Osteoblast (primary cell): ENCODE results near the gene OPN5. TPM values are rescaled to one million over a fixed set of nuclear protein-coding genes. Genes with fewer than 3 reads are reported as not detected.

Source experiments
- DNase-seq: peaks from one replicate; pipeline ENCODE4 v3.0.0; 2011; ENCODE audit warnings: low spot score, mixed read lengths; ENCODE audit not compliant: insufficient read length; ENCODE audit errors: missing footprints
- H2AFZ ChIP-seq: 2 replicates; pipeline ENCODE4 v1.6.0; 2011; ENCODE audit warnings: mild to moderate bottlenecking, low read length
- H3K27ac ChIP-seq: 2 replicates; pipeline ENCODE4 v1.5.1; 2011; ENCODE audit warnings: mild to moderate bottlenecking, low read depth, low read length, moderate library complexity
- H3K27me3 ChIP-seq: 2 replicates; pipeline ENCODE4 v1.6.0; 2012; ENCODE audit warnings: mild to moderate bottlenecking, control low read depth, inconsistent platforms, low read length, moderate library complexity; ENCODE audit not compliant: insufficient read depth
- H3K36me3 ChIP-seq: 2 replicates; pipeline ENCODE4 v1.5.1; 2011; ENCODE audit warnings: mild to moderate bottlenecking, low read length, control low read depth, moderate library complexity; ENCODE audit not compliant: insufficient read depth
- H3K4me1 ChIP-seq: 2 replicates; pipeline ENCODE4 v1.5.1; 2011; ENCODE audit warnings: mild to moderate bottlenecking, low read length, control low read depth, moderate library complexity; ENCODE audit not compliant: insufficient read depth
- H3K4me2 ChIP-seq: 2 replicates; pipeline ENCODE4 v1.6.0; 2011; ENCODE audit warnings: mild to moderate bottlenecking, low read length; ENCODE audit not compliant: insufficient read depth
- H3K4me3 ChIP-seq: fragments of 200-600 bp; sonication (generic); 3 replicates; pipeline ENCODE4 v1.5.1; 2012; ENCODE audit warnings: mild to moderate bottlenecking, low read length, inconsistent platforms; ENCODE audit not compliant: insufficient read depth
- H3K79me2 ChIP-seq: 2 replicates; pipeline ENCODE4 v1.6.0; 2012; ENCODE audit warnings: mild to moderate bottlenecking, low read length, control low read depth, inconsistent platforms; ENCODE audit not compliant: insufficient read depth
- H3K9me3 ChIP-seq: 2 replicates; pipeline ENCODE4 v1.5.1; 2011; ENCODE audit warnings: low read depth, low read length, control low read depth
- H4K20me1 ChIP-seq: 2 replicates; pipeline ENCODE4 v1.6.0; 2012; ENCODE audit warnings: mild to moderate bottlenecking, low read length, control low read depth; ENCODE audit not compliant: insufficient read depth
- CTCF ChIP-seq: IDR thresholded peaks from 2 replicates; pipeline ENCODE4 v1.5.1; 2011; ENCODE audit warnings: mild to moderate bottlenecking, low read depth, low read length, moderate library complexity; ENCODE audit errors: extremely low read depth
- total RNA-seq: library from RNA; depleted of rRNA; stranded (reverse); fragments of >200 nt; gene quantifications from 2 replicates; pipeline ENCODE4 v1.2.3, GENCODE V29; 2012

The OPN5 gene
- total RNA-seq, 1 donor, result under 0.01 TPM

DNA sequence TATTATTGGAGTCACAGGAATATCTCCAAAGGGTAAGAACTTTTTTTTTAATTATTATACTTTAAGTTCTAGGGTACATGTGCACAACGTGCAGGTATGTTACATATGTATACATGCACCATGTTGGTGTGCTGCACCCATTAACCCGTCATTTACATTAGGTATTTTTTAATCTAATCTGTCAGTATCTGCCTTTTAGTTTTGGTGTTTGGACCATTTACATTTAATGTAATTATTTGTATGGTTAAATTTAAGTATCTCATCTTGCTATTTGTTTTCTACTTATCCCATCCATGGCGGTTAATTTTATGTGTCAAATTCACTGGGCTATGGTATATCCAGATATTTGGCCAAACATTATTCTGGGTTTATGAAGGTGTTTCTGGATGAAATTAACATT lies 15.4 kb upstream of the OPN5 start:
- TF ChIP-seq CTCF, result no peak
- Histone ChIP-seq H3K79me2 (no peaks in the 10 kb centered on the region), H4K20me1 (no peaks in the 10 kb centered on the region), H3K4me2 (no peak overlapping the region), H3K4me3 (no peak overlapping the region), H3K4me1 (no peaks in the 10 kb centered on the region), H3K27me3 (no peaks in the 10 kb centered on the region), H3K27ac (no peak overlapping the region), H2AFZ (no peak overlapping the region), H3K36me3 (no peaks in the 10 kb centered on the region), H3K9me3 (no peaks in the 10 kb centered on the region)
- DNase-seq, result no peak

DNA sequence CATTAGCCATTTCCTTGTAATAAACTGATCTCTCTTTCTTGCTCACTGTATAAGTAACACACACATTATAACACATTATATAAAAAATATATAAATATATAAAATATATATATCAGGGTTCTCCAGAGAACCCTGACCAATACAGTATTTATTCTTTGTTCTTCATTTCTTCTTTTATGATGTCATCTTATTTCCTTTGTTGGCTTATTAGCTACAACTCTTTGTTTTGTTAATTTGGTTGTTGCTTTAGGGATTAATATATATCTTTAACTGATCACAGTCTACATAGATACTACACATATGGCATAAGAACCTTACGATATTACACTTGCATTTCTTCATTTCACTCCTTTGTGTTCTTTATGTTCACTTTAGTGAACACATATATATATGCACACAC lies 14.7 kb upstream of the OPN5 start:
- H3K36me3 ChIP-seq, result no peaks in the 10 kb centered on the region
- no peak overlapping the region for H3K4me2 ChIP-seq
- no peak overlapping the region for H3K4me3 ChIP-seq
- H3K27me3 ChIP-seq, result no peaks in the 10 kb centered on the region
- H3K79me2 ChIP-seq, result no peaks in the 10 kb centered on the region
- no peak overlapping the region for H2AFZ ChIP-seq
- no peak overlapping the region for H3K27ac ChIP-seq
- no peak for DNase-seq
- no peaks in the 10 kb centered on the region for H4K20me1 ChIP-seq
- no peak for TF ChIP-seq CTCF
- H3K9me3 ChIP-seq, result no peaks in the 10 kb centered on the region
- no peaks in the 10 kb centered on the region for H3K4me1 ChIP-seq

DNA sequence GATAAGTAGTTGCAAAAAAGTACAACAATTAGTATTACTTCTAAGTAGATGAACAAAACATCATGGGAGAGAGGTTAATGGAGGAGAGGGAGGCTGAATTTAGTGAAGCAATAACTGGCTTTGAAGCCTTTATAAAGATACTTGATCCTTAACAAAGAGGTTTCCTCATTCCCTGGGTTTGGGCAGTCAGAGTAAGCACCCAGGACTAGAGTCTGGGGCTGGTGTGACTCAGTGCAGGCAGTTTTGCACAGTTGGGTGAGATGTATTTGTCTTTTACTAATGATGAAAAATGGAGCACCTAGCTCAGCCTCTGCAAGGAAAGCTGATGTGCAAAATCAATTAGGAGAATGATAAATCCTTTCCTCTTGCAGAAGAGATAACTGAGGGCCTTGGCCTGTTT lies 11.8 kb upstream of the OPN5 start:
- Histone ChIP-seq H3K9me3 (no peaks in the 10 kb centered on the region), H2AFZ (no peak overlapping the region), H3K27ac (no peak overlapping the region), H3K36me3 (no peaks in the 10 kb centered on the region), H3K4me3 (no peak overlapping the region), H3K4me2 (no peak overlapping the region), H3K79me2 (no peaks in the 10 kb centered on the region), H4K20me1 (no peaks in the 10 kb centered on the region), H3K27me3 (no peaks in the 10 kb centered on the region), H3K4me1 (no peaks in the 10 kb centered on the region)
- TF ChIP-seq CTCF, result no peak
- no peak for DNase-seq

GRCh38 chr6:47772359-47772758 lies 9.5 kb upstream of the OPN5 start:
- no peak for TF ChIP-seq CTCF
- Histone ChIP-seq H3K9me3 (no peaks in the 10 kb centered on the region), H3K4me3 (no peak overlapping the region), H3K4me1 (no peaks in the 10 kb centered on the region), H2AFZ (no peak overlapping the region), H4K20me1 (no peaks in the 10 kb centered on the region), H3K27me3 (no peaks in the 10 kb centered on the region), H3K36me3 (no peaks in the 10 kb centered on the region), H3K79me2 (no peaks in the 10 kb centered on the region), H3K4me2 (no peak overlapping the region), H3K27ac (no peak overlapping the region)
- DNase-seq, result no peak
